HepG2 (cell line): ENCODE measurements around the gene CNOT1. TPM values are rescaled to one million over a fixed set of nuclear protein-coding genes. Genes with fewer than 3 reads are reported as not detected.

Source experiments
- AGO1 ChIP-seq: fragments of 200-400 bp; formaldehyde crosslinking; IDR thresholded peaks from 2 replicates; pipeline ENCODE4 v1.6.1; 2017; ENCODE audit warnings: mild to moderate bottlenecking, low read depth, low read length, moderate library complexity; ENCODE audit not compliant: poor library complexity, severe bottlenecking
- CC2D1A ChIP-seq: sonication (generic); formaldehyde crosslinking; IDR thresholded peaks from 2 replicates; pipeline ENCODE4 v1.8.1; 2023; ENCODE audit warnings: mild to moderate bottlenecking, missing genetic modification reagents
- CENPX ChIP-seq: sonication (generic); formaldehyde crosslinking; IDR thresholded peaks from 2 replicates; pipeline ENCODE4 v1.9.0; 2021; ENCODE audit warnings: mild to moderate bottlenecking, missing genetic modification reagents, moderate library complexity
- HES4 ChIP-seq: sonication (generic); formaldehyde crosslinking; IDR thresholded peaks from 2 replicates; pipeline ENCODE4 v1.9.0; 2021; ENCODE audit warnings: mild to moderate bottlenecking, missing genetic modification reagents, borderline replicate concordance
- POLR2AphosphoS2 ChIP-seq: IDR thresholded peaks from 2 replicates; pipeline ENCODE4 v1.6.1; 2011; ENCODE audit warnings: low read depth, low read length, improper control_type of control experiment
- WIZ ChIP-seq: sonication (generic); formaldehyde crosslinking; IDR thresholded peaks from 2 replicates; pipeline ENCODE4 v1.5.1; 2020; ENCODE audit warnings: mild to moderate bottlenecking, missing genetic modification reagents
- ZFY ChIP-seq: sonication (generic); formaldehyde crosslinking; IDR thresholded peaks from 2 replicates; pipeline ENCODE4 v1.4.0; 2020; ENCODE audit warnings: missing genetic modification reagents
- ZNF205 ChIP-seq: IDR thresholded peaks from 2 replicates; pipeline ENCODE4 v1.6.1; 2018; ENCODE audit warnings: missing biosample characterization, missing genetic modification reagents
- ZNF207 ChIP-seq: fragments of 450-650 bp; IDR thresholded peaks from 2 replicates; pipeline ENCODE4 v1.6.1; 2016; ENCODE audit warnings: antibody characterized with exemption, borderline replicate concordance
- ZNF337 ChIP-seq: sonication (generic); formaldehyde crosslinking; IDR thresholded peaks from 2 replicates; pipeline ENCODE4 v1.5.1; 2020; ENCODE audit warnings: missing genetic modification reagents, low read depth, mild to moderate bottlenecking, borderline replicate concordance
- ZNF501 ChIP-seq: sonication (generic); formaldehyde crosslinking; IDR thresholded peaks from 2 replicates; pipeline ENCODE4 v1.5.1; 2020; ENCODE audit warnings: mild to moderate bottlenecking, moderate library complexity, missing genetic modification reagents
- polyA plus RNA-seq, 8 experiments: library from polyadenylated mRNA; depleted of rRNA in 3 of 8; stranded (reverse) in 7 of 8; unstranded in 1 of 8; fragments of >200 nt; fragmentation: Illumina TruSeq in 4 of 8; extraction: Trizol in 4 of 8; gene quantifications; 2 replicates each; pipeline versions ENCODE4 v1.2.1 to v1.2.3, GENCODE V29; 2011 to 2016; ENCODE audit warnings: low read depth in 4 of 8, missing spikeins in 1 of 8, mixed read lengths in 1 of 8; ENCODE audit not compliant: insufficient read depth in 1 of 8
- total RNA-seq, 5 experiments: library from RNA; depleted of rRNA; stranded (reverse); fragments of >200 nt; fragmentation: Illumina TruSeq; extraction: Trizol; gene quantifications; 2 replicates each; pipeline ENCODE4 v1.2.3, GENCODE V29; 2016; ENCODE audit warnings: low read depth in 1 of 5
- TF ChIP-seq, protein P1 (sequence below): sonication (generic); formaldehyde crosslinking; IDR thresholded peaks from 2 replicates; pipeline ENCODE4 v1.5.0; 2020; ENCODE audit warnings: missing genetic modification reagents
- TF ChIP-seq, protein P2 (sequence below): sonication (generic); formaldehyde crosslinking; IDR thresholded peaks from 2 replicates; pipeline ENCODE4 v1.4.0; 2020; ENCODE audit warnings: low read depth, missing genetic modification reagents
- TF ChIP-seq, protein P3 (sequence below): sonication (generic); formaldehyde crosslinking; IDR thresholded peaks from 2 replicates; pipeline ENCODE4 v1.5.0; 2020; ENCODE audit warnings: mild to moderate bottlenecking, missing genetic modification reagents, borderline replicate concordance

The CNOT1 gene
- total and polyA plus RNA-seq, 2 of the 13 experiments (the other 11 are each of a cell fraction or from before 2014, with no cell fraction given): 188 to 232 TPM

- TF ChIP-seq HES4 (CRISPR knock-in tag) (no peak), CENPX (CRISPR knock-in tag) (no peak), AGO1 (no peak), WIZ (CRISPR knock-in tag) (no peak), ZFY (CRISPR knock-in tag) (0 out of 2 replicates have a peak, but pooled peaks have one; percentile 53), ZNF337 (CRISPR knock-in tag) (no peak), ZNF207 (no peak), ZNF205 (CRISPR knock-in tag) (no peak), POLR2AphosphoS2 (peak; percentile 16; the same call in 1 of the 2 replicates), CC2D1A (CRISPR knock-in tag) (no peak), ZNF501 (CRISPR knock-in tag) (no peak)
- TF ChIP-seq, protein P1, sequence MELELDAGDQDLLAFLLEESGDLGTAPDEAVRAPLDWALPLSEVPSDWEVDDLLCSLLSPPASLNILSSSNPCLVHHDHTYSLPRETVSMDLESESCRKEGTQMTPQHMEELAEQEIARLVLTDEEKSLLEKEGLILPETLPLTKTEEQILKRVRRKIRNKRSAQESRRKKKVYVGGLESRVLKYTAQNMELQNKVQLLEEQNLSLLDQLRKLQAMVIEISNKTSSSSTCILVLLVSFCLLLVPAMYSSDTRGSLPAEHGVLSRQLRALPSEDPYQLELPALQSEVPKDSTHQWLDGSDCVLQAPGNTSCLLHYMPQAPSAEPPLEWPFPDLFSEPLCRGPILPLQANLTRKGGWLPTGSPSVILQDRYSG (CRISPR knock-in tag): no peak
- TF ChIP-seq, protein P2, sequence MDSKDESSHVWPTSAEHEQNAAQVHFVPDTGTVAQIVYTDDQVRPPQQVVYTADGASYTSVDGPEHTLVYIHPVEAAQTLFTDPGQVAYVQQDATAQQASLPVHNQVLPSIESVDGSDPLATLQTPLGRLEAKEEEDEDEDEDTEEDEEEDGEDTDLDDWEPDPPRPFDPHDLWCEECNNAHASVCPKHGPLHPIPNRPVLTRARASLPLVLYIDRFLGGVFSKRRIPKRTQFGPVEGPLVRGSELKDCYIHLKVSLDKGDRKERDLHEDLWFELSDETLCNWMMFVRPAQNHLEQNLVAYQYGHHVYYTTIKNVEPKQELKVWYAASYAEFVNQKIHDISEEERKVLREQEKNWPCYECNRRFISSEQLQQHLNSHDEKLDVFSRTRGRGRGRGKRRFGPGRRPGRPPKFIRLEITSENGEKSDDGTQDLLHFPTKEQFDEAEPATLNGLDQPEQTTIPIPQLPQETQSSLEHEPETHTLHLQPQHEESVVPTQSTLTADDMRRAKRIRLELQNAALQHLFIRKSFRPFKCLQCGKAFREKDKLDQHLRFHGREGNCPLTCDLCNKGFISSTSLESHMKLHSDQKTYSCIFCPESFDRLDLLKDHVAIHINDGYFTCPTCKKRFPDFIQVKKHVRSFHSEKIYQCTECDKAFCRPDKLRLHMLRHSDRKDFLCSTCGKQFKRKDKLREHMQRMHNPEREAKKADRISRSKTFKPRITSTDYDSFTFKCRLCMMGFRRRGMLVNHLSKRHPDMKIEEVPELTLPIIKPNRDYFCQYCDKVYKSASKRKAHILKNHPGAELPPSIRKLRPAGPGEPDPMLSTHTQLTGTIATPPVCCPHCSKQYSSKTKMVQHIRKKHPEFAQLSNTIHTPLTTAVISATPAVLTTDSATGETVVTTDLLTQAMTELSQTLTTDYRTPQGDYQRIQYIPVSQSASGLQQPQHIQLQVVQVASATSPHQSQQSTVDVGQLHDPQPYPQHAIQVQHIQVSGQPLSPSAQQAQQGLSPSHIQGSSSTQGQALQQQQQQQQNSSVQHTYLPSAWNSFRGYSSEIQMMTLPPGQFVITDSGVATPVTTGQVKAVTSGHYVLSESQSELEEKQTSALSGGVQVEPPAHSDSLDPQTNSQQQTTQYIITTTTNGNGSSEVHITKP (CRISPR knock-in tag): no peak
- TF ChIP-seq, protein P3, sequence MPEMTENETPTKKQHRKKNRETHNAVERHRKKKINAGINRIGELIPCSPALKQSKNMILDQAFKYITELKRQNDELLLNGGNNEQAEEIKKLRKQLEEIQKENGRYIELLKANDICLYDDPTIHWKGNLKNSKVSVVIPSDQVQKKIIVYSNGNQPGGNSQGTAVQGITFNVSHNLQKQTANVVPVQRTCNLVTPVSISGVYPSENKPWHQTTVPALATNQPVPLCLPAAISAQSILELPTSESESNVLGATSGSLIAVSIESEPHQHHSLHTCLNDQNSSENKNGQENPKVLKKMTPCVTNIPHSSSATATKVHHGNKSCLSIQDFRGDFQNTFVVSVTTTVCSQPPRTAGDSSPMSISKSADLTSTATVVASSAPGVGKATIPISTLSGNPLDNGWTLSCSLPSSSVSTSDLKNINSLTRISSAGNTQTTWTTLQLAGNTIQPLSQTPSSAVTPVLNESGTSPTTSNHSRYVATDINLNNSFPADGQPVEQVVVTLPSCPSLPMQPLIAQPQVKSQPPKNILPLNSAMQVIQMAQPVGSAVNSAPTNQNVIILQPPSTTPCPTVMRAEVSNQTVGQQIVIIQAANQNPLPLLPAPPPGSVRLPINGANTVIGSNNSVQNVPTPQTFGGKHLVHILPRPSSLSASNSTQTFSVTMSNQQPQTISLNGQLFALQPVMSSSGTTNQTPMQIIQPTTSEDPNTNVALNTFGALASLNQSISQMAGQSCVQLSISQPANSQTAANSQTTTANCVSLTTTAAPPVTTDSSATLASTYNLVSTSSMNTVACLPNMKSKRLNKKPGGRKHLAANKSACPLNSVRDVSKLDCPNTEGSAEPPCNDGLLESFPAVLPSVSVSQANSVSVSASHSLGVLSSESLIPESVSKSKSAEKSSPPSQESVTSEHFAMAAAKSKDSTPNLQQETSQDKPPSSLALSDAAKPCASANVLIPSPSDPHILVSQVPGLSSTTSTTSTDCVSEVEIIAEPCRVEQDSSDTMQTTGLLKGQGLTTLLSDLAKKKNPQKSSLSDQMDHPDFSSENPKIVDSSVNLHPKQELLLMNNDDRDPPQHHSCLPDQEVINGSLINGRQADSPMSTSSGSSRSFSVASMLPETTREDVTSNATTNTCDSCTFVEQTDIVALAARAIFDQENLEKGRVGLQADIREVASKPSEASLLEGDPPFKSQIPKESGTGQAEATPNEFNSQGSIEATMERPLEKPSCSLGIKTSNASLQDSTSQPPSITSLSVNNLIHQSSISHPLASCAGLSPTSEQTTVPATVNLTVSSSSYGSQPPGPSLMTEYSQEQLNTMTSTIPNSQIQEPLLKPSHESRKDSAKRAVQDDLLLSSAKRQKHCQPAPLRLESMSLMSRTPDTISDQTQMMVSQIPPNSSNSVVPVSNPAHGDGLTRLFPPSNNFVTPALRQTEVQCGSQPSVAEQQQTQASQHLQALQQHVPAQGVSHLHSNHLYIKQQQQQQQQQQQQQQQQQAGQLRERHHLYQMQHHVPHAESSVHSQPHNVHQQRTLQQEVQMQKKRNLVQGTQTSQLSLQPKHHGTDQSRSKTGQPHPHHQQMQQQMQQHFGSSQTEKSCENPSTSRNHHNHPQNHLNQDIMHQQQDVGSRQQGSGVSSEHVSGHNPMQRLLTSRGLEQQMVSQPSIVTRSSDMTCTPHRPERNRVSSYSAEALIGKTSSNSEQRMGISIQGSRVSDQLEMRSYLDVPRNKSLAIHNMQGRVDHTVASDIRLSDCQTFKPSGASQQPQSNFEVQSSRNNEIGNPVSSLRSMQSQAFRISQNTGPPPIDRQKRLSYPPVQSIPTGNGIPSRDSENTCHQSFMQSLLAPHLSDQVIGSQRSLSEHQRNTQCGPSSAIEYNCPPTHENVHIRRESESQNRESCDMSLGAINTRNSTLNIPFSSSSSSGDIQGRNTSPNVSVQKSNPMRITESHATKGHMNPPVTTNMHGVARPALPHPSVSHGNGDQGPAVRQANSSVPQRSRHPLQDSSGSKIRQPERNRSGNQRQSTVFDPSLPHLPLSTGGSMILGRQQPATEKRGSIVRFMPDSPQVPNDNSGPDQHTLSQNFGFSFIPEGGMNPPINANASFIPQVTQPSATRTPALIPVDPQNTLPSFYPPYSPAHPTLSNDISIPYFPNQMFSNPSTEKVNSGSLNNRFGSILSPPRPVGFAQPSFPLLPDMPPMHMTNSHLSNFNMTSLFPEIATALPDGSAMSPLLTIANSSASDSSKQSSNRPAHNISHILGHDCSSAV: no peak
Measured at GRCh38 chr16:58515871-58516767, 113.5 kb downstream of the CNOT1 start (continued).
